WTC11 (cell line): ENCODE data around the gene U2SURP. TPM values are rescaled to one million over a fixed set of nuclear protein-coding genes. Genes with fewer than 3 reads are reported as not detected.
A peak's percentile ranks its signal among the peaks of the same experiment; 100 is the strongest.

ENCODE experiments used
- ATAC-seq: fragments of 200-7000 bp; cut with Tn5 transposase; 2 replicates; pipeline ENCODE4 v1.10.0; 2021; ENCODE audit warnings: mild to moderate bottlenecking, moderate library complexity
- CTCF ChIA-PET: fragments of 300-600 bp; sonication (Branson Sonifier 250); formaldehyde crosslinking; loops from one replicate; lab custom pipeline; 2021; ENCODE audit warnings: antibody characterized with exemption; lab: Charles Lee
- POLR2A ChIA-PET: fragments of 350-600 bp; sonication (Branson Sonifier 250); formaldehyde crosslinking; loops from one replicate; lab custom pipeline; 2021; ENCODE audit warnings: antibody characterized with exemption; lab: Charles Lee
- DNase-seq: peaks from one replicate; pipeline ENCODE4 v3.0.0; 2021; ENCODE audit warnings: low spot score
- H3K27ac Mint-ChIP-seq: 2 replicates; pipeline ENCODE4 v1.8.0; 2021; ENCODE audit warnings: mixed read lengths
- H3K27me3 Mint-ChIP-seq: 2 replicates; pipeline ENCODE4 v1.8.0; 2021; ENCODE audit warnings: low read depth, mild to moderate bottlenecking, moderate library complexity, mixed read lengths
- H3K36me3 Mint-ChIP-seq: 2 replicates; pipeline ENCODE4 v1.8.0; 2021; ENCODE audit warnings: mixed read lengths
- H3K4me1 Mint-ChIP-seq: 2 replicates; pipeline ENCODE4 v1.8.0; 2022; ENCODE audit warnings: mixed read lengths
- H3K4me3 Mint-ChIP-seq: 2 replicates; pipeline ENCODE4 v1.8.0; 2021; ENCODE audit warnings: mild to moderate bottlenecking, moderate library complexity, mixed read lengths
- H3K9me3 Mint-ChIP-seq: 2 replicates; pipeline ENCODE4 v1.8.0; 2021; ENCODE audit warnings: mixed read lengths
- ATF2 ChIP-seq: sonication (generic); formaldehyde crosslinking; IDR thresholded peaks from 2 replicates; pipeline ENCODE4 v1.8.1; 2022; ENCODE audit warnings: low read depth, missing genetic modification reagents, borderline replicate concordance
- ATF6 ChIP-seq: sonication (generic); formaldehyde crosslinking; IDR thresholded peaks from 2 replicates; pipeline ENCODE4 v1.8.1; 2023; ENCODE audit warnings: mild to moderate bottlenecking, missing genetic modification reagents
- CBFB ChIP-seq: sonication (generic); formaldehyde crosslinking; IDR thresholded peaks from 2 replicates; pipeline ENCODE4 v1.8.1; 2022; ENCODE audit warnings: mild to moderate bottlenecking, low read depth, missing genetic modification reagents
- CREB1 ChIP-seq: sonication (generic); formaldehyde crosslinking; IDR thresholded peaks from 2 replicates; pipeline ENCODE4 v1.8.0; 2023; ENCODE audit warnings: mild to moderate bottlenecking, missing genetic modification reagents
- CREM ChIP-seq: sonication (generic); formaldehyde crosslinking; IDR thresholded peaks from 2 replicates; pipeline ENCODE4 v1.8.1; 2022; ENCODE audit warnings: mild to moderate bottlenecking, missing genetic modification reagents, moderate library complexity
- CTCF ChIP-seq: fragments of 200-600 bp; IDR thresholded peaks from 2 replicates; pipeline ENCODE4 v1.8.0; 2022; ENCODE audit warnings: antibody characterized with exemption
- E2F1 ChIP-seq: sonication (generic); formaldehyde crosslinking; IDR thresholded peaks from 2 replicates; pipeline ENCODE4 v1.8.0; 2022; ENCODE audit warnings: mild to moderate bottlenecking, missing genetic modification reagents
- FOXJ3 ChIP-seq: sonication (generic); formaldehyde crosslinking; IDR thresholded peaks from 2 replicates; pipeline ENCODE4 v1.9.0; 2021; ENCODE audit warnings: missing genetic modification reagents, mild to moderate bottlenecking, borderline replicate concordance
- JAZF1 ChIP-seq: fragments of 250-450 bp; sonication (Bioruptor Pico); IDR thresholded peaks from 2 replicates; pipeline ENCODE4 v1.9.0; 2021; ENCODE audit warnings: moderate library complexity, mild to moderate bottlenecking, inconsistent platforms
- KAT7 ChIP-seq: sonication (generic); formaldehyde crosslinking; IDR thresholded peaks from 2 replicates; pipeline ENCODE4 v1.8.1; 2023; ENCODE audit warnings: missing genetic modification reagents, mild to moderate bottlenecking, borderline replicate concordance
- MLX ChIP-seq: sonication (generic); formaldehyde crosslinking; IDR thresholded peaks from 2 replicates; pipeline ENCODE4 v1.8.1; 2023; ENCODE audit warnings: mild to moderate bottlenecking, missing genetic modification reagents, moderate library complexity
- MXD4 ChIP-seq: fragments of 250-450 bp; sonication (Bioruptor Pico); IDR thresholded peaks from 2 replicates; pipeline ENCODE4 v1.8.0; 2021; ENCODE audit warnings: mild to moderate bottlenecking, moderate library complexity, borderline replicate concordance
- NFYB ChIP-seq: sonication (generic); formaldehyde crosslinking; conservative IDR thresholded peaks from 2 replicates; pipeline ENCODE4 v1.8.0; 2022; ENCODE audit warnings: low read depth, missing genetic modification reagents
- NR1H2 ChIP-seq: sonication (generic); formaldehyde crosslinking; IDR thresholded peaks from 2 replicates; pipeline ENCODE4 v1.9.0; 2021; ENCODE audit warnings: mild to moderate bottlenecking, moderate library complexity, missing genetic modification reagents
- PREB ChIP-seq: sonication (generic); formaldehyde crosslinking; IDR thresholded peaks from 2 replicates; pipeline ENCODE4 v1.8.1; 2022; ENCODE audit warnings: mild to moderate bottlenecking, missing genetic modification reagents, moderate library complexity, borderline replicate concordance
- SOX15 ChIP-seq: fragments of 250-450 bp; sonication (Bioruptor Pico); IDR thresholded peaks from 2 replicates; pipeline ENCODE4 v1.9.0; 2021; ENCODE audit warnings: mild to moderate bottlenecking
- TEAD4 ChIP-seq: sonication (generic); formaldehyde crosslinking; IDR thresholded peaks from 2 replicates; pipeline ENCODE4 v1.8.0; 2022; ENCODE audit warnings: mild to moderate bottlenecking, missing genetic modification reagents
- ZBTB21 ChIP-seq: sonication (generic); formaldehyde crosslinking; IDR thresholded peaks from 2 replicates; pipeline ENCODE4 v1.8.1; 2023; ENCODE audit warnings: mild to moderate bottlenecking, missing genetic modification reagents, borderline replicate concordance
- ZNF121 ChIP-seq: sonication (generic); formaldehyde crosslinking; IDR thresholded peaks from 2 replicates; pipeline ENCODE4 v1.8.0; 2023; ENCODE audit warnings: missing genetic modification reagents
- ZNF219 ChIP-seq: sonication (generic); formaldehyde crosslinking; IDR thresholded peaks from 2 replicates; pipeline ENCODE4 v1.8.0; 2023; ENCODE audit warnings: missing genetic modification reagents, mild to moderate bottlenecking, borderline replicate concordance
- ZNF281 ChIP-seq: sonication (generic); formaldehyde crosslinking; IDR thresholded peaks from 2 replicates; pipeline ENCODE4 v1.8.0; 2023; ENCODE audit warnings: mild to moderate bottlenecking, missing genetic modification reagents
- ZNF396 ChIP-seq: fragments of 250-450 bp; sonication (Bioruptor Pico); IDR thresholded peaks from 2 replicates; pipeline ENCODE4 v1.8.0; 2021; ENCODE audit warnings: mild to moderate bottlenecking, moderate library complexity, borderline replicate concordance
- ZNF512 ChIP-seq: sonication (generic); formaldehyde crosslinking; IDR thresholded peaks from 2 replicates; pipeline ENCODE4 v1.8.1; 2022; ENCODE audit warnings: missing genetic modification reagents, borderline replicate concordance
- ZNF671 ChIP-seq: fragments of 250-450 bp; sonication (Bioruptor Pico); IDR thresholded peaks from 2 replicates; pipeline ENCODE4 v1.8.0; 2021; ENCODE audit warnings: mild to moderate bottlenecking
- total RNA-seq: library from RNA; stranded (reverse); gene quantifications from 3 replicates; pipeline ENCODE4 v1.2.3, GENCODE V29; 2021

The U2SURP gene
- total RNA-seq, 1 experiment from 2014 or later, result 133 TPM

- H3K27me3 Mint-ChIP-seq, result no peaks in the 10 kb centered on the region
- ATAC-seq (no peak), DNase-seq (no peak)
- H3K36me3 Mint-ChIP-seq, result no peaks in the 10 kb centered on the region
- H3K4me3 Mint-ChIP-seq, result no peak overlapping the region
- TF ChIP-seq CREM (CRISPR knock-in tag) (no peak), MXD4 (CRISPR knock-in tag) (no peak), ZNF671 (no peak), NR1H2 (CRISPR knock-in tag) (no peak), ZNF396 (no peak), ZNF281 (no peak), MLX (CRISPR knock-in tag) (no peak), ZBTB21 (CRISPR knock-in tag) (no peak), NFYB (CRISPR knock-in tag) (no peak), CBFB (no peak), FOXJ3 (CRISPR knock-in tag) (no peak), E2F1 (no peak), JAZF1 (no peak), PREB (no peak), CTCF (no peak), KAT7 (CRISPR knock-in tag) (no peak), CREB1 (no peak), ZNF121 (CRISPR knock-in tag) (no peak)
- H3K9me3 Mint-ChIP-seq, result no peaks in the 10 kb centered on the region
- peak overlapping the region; percentile 91 for H3K27ac Mint-ChIP-seq
- CTCF ChIA-PET, result interaction anchor here (0.6 kb wide), 1 partner anchor 11 kb away, joined by 3 read pairs; no protein-coding TSS in a partner anchor
- H3K4me1 Mint-ChIP-seq, result peaks cover 47% of the 10 kb centered on the region
- POLR2A ChIA-PET, result interaction anchor here (1.2 kb wide), 1 partner anchor 36 kb away, joined by 8 read pairs; no protein-coding TSS in a partner anchor
Measured at GRCh38 chr3:143004823-143005222, 3.5 kb downstream of the U2SURP start.

- ChIA-PET POLR2A (no interaction called here), CTCF (no interaction called here)
- Mint-ChIP-seq H3K27ac (peak overlapping the region; percentile 68; the same call in 1 of the 2 replicates), H3K9me3 (no peaks in the 10 kb centered on the region), H3K27me3 (no peaks in the 10 kb centered on the region), H3K36me3 (peaks cover 20% of the 10 kb centered on the region), H3K4me1 (peaks cover 28% of the 10 kb centered on the region), H3K4me3 (no peak overlapping the region)
- ATAC-seq (no peak), DNase-seq (no peak)
- TF ChIP-seq ZNF219 (CRISPR knock-in tag) (no peak), ATF2 (no peak), SOX15 (CRISPR knock-in tag) (no peak), ZNF512 (no peak), ATF6 (CRISPR knock-in tag) (no peak), TEAD4 (no peak), NFYB (CRISPR knock-in tag) (no peak)
Measured at GRCh38 chr3:143010024-143010423, 8.7 kb downstream of the U2SURP start.
